Measurements from ENCODE around the gene PPIL4.
A peak's percentile ranks its signal among the peaks of the same experiment; 100 is the strongest.

PPIL4 gene

GRCh38 chr6:149472241-149472640, 73.6 kb downstream of the PPIL4 start:
- Histone ChIP-seq H3K4me2 (ENCODE audit: low read length) (peak overlapping the region; percentile 99), H3K27me3 (ENCODE audit: control insufficient read depth, low read length) (no peaks in the 10 kb centered on the region), H3K79me2 (ENCODE audit: control insufficient read depth, low read length) (peaks cover 94% of the 10 kb centered on the region), H3K9me3 (ENCODE audit: control insufficient read depth, insufficient read depth, low read length) (no peaks in the 10 kb centered on the region), H3K4me1 (ENCODE audit: control insufficient read depth, low read length) (peaks cover 100% of the 10 kb centered on the region), H3F3A (ENCODE audit: control insufficient read depth, insufficient read depth) (peaks cover 23% of the 10 kb centered on the region), H3K27ac (ENCODE audit: low read depth, low read length) (peak overlapping the region; percentile 96), H3K36me3 (ENCODE audit: control insufficient read depth, low read length) (peaks cover 62% of the 10 kb centered on the region), H3K9me2 (replicated peaks; ENCODE audit: control insufficient read depth, low read length) (no peaks in the 10 kb centered on the region), H4K20me1 (ENCODE audit: control insufficient read depth, insufficient read depth, low read depth, low read length) (no peaks in the 10 kb centered on the region), H3K4me3 (ENCODE audit: low read length) (peak overlapping the region; percentile 68)
- TF ChIP-seq EZH2phosphoT487 (IDR thresholded peaks at IDR 0.05; ENCODE audit: borderline replicate concordance, low read length) (no peak), CTCF (IDR thresholded peaks at IDR 0.05; ENCODE audit: low read depth, low read length, poor library complexity, severe bottlenecking) (no peak)

GRCh38 chr6:149471801-149472200, 74.0 kb downstream of the PPIL4 start:
- Histone ChIP-seq H3K9me3 (ENCODE audit: control insufficient read depth, insufficient read depth, low read length) (no peaks in the 10 kb centered on the region), H3K27me3 (ENCODE audit: control insufficient read depth, low read length) (no peaks in the 10 kb centered on the region), H3K27ac (ENCODE audit: low read depth, low read length) (peak overlapping the region; percentile 96), H3K4me3 (ENCODE audit: low read length) (peak overlapping the region; percentile 68), H3K79me2 (ENCODE audit: control insufficient read depth, low read length) (peaks cover 94% of the 10 kb centered on the region), H3K4me2 (ENCODE audit: low read length) (peak overlapping the region; percentile 99), H3F3A (ENCODE audit: control insufficient read depth, insufficient read depth) (peaks cover 28% of the 10 kb centered on the region), H3K36me3 (ENCODE audit: control insufficient read depth, low read length) (peaks cover 65% of the 10 kb centered on the region), H3K4me1 (ENCODE audit: control insufficient read depth, low read length) (peaks cover 100% of the 10 kb centered on the region), H3K9me2 (replicated peaks; ENCODE audit: control insufficient read depth, low read length) (no peaks in the 10 kb centered on the region), H4K20me1 (ENCODE audit: control insufficient read depth, insufficient read depth, low read depth, low read length) (no peaks in the 10 kb centered on the region)
- TF ChIP-seq CTCF (IDR thresholded peaks at IDR 0.05; ENCODE audit: low read depth, low read length, poor library complexity, severe bottlenecking) (no peak), EZH2phosphoT487 (IDR thresholded peaks at IDR 0.05; ENCODE audit: borderline replicate concordance, low read length) (no peak)

GRCh38 chr6:149470948-149471347, 74.9 kb downstream of the PPIL4 start:
- Histone ChIP-seq H3K79me2 (ENCODE audit: control insufficient read depth, low read length) (peaks cover 93% of the 10 kb centered on the region), H4K20me1 (ENCODE audit: control insufficient read depth, insufficient read depth, low read depth, low read length) (no peaks in the 10 kb centered on the region), H3F3A (ENCODE audit: control insufficient read depth, insufficient read depth) (peaks cover 33% of the 10 kb centered on the region)

More at GRCh38 chr6:149470948-149471347, 74.9 kb downstream of the PPIL4 start:
- Histone ChIP-seq H3K4me1 (ENCODE audit: control insufficient read depth, low read length) (peaks cover 99% of the 10 kb centered on the region), H3K9me2 (replicated peaks; ENCODE audit: control insufficient read depth, low read length) (no peaks in the 10 kb centered on the region), H3K27ac (ENCODE audit: low read depth, low read length) (peak overlapping the region; percentile 96), H3K4me2 (ENCODE audit: low read length) (peak overlapping the region; percentile 99), H3K9me3 (ENCODE audit: control insufficient read depth, insufficient read depth, low read length) (no peaks in the 10 kb centered on the region), H3K4me3 (ENCODE audit: low read length) (peak overlapping the region; percentile 68; the same call in 1 of the 2 replicates), H3K36me3 (ENCODE audit: control insufficient read depth, low read length) (peaks cover 70% of the 10 kb centered on the region), H3K27me3 (ENCODE audit: control insufficient read depth, low read length) (no peaks in the 10 kb centered on the region)
- TF ChIP-seq EZH2phosphoT487 (IDR thresholded peaks at IDR 0.05; ENCODE audit: borderline replicate concordance, low read length) (no peak), CTCF (IDR thresholded peaks at IDR 0.05; ENCODE audit: low read depth, low read length, poor library complexity, severe bottlenecking) (no peak)
